HG03196 (cell line): Measurements from ENCODE around the gene ATP9A.

Experiments
- ATAC-seq: cut with Tn5 transposase; IDR thresholded peaks from one replicate; pipeline ENCODE4 v1.9.1; 2021; ENCODE audit not compliant: unreplicated experiment

The ATP9A gene

GRCh38 chr20:51562027-51562331 is 206.2 kb downstream of the ATP9A start:
- ATAC-seq: no peak

GRCh38 chr20:51560550-51561307 is 207.5 kb downstream of the ATP9A start:
- no peak for ATAC-seq

DNA sequence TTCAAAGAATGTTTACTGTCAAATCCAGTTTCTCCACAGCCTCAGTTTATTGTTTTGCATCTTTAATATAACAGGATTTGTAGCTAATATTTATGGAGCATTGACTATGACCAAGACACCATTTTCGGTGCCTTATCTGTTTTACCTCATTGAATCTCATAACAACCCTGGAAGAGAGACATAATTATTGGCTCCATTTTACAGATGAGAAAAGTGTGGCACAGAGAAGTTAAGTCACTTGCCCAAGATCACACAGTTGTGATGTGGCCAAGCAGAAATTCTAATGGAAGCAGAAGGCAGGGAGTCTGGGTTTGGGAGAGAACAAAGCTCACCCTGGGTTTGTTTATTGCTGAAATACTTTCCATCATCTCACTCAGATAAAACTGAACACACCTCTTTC is 208.1 kb downstream of the ATP9A start:
- no peak for ATAC-seq

DNA sequence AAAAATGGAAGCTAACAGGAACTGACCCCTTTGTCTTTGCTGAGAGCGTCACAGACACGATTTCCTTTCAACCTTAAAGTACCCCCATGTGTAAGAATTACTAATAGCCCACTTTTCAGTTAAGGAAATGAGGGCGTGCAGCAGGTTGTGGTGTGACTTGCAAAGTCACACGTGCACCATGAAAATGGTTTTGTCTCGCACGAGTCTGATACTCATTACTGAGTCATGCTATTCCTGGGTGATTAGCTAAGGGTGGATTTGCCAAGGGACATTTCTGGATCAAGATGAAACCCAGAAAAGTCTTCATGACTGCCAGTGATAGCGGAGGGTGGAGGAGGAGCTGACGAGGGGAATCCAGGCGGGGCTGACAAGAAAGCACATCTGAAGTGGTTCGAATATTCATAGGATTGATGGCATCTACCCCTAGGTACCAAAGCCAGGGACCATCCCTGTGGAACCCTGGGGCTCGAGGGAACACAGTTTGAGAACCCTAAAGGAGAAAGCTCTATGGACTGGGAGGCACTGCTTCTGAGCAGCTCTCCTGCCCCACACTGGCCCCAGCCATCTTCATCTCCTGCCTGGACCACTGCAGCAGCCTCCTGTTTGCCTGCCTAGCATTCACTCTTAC is 213.5 kb downstream of the ATP9A start:
- no peak for ATAC-seq

DNA sequence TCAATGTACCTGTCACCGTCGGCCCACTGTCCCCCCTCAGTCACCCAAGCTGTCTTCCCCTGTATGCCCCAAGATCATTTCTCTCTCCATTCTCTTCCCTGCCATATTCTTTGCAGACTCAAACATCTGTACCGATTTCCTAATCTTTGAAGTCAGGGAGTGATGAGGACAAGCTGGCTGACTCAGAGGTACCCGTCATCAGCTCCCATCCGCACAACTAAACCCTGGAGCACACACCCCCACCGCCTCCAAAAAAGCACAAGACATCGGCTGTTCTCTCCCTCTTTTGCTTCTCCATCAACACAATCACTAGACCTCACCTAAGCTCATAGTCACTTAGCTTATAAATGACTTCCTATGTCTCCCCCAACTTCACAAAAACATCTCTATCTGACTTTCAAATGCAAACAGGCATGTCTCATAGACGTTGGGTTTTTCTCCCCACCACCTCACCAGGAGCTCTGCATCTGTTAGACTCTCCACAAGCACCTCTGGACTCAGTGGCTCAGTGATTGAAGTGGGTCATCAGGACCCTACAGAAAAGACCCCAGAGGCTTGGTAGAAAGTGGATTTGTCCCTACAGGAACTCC is 214.2 kb downstream of the ATP9A start:
- ATAC-seq: no peak

GRCh38 chr20:51551186-51551585 is 217.0 kb downstream of the ATP9A start:
- no peak for ATAC-seq

DNA sequence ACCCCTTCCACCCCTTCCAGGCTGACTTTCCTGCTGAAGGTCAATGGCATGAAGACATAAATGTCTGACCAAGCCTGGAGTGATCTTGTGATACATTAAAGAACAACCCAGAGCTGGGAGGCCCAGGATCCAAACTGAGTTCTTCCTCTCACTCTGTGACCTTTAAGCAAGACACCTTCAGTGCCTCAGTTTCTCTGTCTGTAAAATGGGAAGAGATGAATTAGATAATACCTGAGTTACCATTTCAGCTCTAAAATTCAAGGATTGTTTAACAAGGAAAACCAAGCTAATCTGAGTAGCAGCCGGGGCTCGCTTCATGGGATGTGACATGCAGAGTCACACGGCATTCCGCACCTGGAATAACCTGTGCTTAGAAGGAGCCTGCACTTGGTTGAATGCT is 218.7 kb downstream of the ATP9A start:
- no peak for ATAC-seq

GRCh38 chr20:51547951-51548350 is 220.2 kb downstream of the ATP9A start:
- no peak for ATAC-seq
